Stomach smooth muscle (tissue), 2 donors: ENCODE results near the gene CD81.

ENCODE experiments used
- H3K27ac ChIP-seq: one replicate; pipeline ENCODE4 v1.7.0; 2013; ENCODE audit warnings: mild to moderate bottlenecking, low read length, inconsistent platforms
- H3K27me3 ChIP-seq, 2 donors: one replicate each; pipeline ENCODE4 v1.7.0; 2013; ENCODE audit warnings: low read length in 2 of 2; ENCODE audit not compliant: insufficient read depth in 2 of 2, control insufficient read depth in 1 of 2
- H3K36me3 ChIP-seq, 2 donors: one replicate each; pipeline ENCODE4 v1.7.0; 2013; ENCODE audit warnings: low read length in 2 of 2; ENCODE audit not compliant: control insufficient read depth in 2 of 2, insufficient read depth in 2 of 2
- H3K4me1 ChIP-seq: one replicate; pipeline ENCODE4 v1.7.0; 2013; ENCODE audit warnings: low read length; ENCODE audit not compliant: control insufficient read depth, insufficient read depth
- H3K4me3 ChIP-seq, 2 donors: one replicate each; pipeline ENCODE4 v1.7.0; 2013; ENCODE audit warnings: low read length in 2 of 2
- H3K9ac ChIP-seq, 2 donors: one replicate each; pipeline ENCODE4 v1.7.0; 2013; ENCODE audit warnings: low read length in 2 of 2, mild to moderate bottlenecking in 1 of 2
- H3K9me3 ChIP-seq, 2 donors: one replicate each; pipeline ENCODE4 v1.7.0; 2013; ENCODE audit warnings: low read length in 2 of 2; ENCODE audit not compliant: control insufficient read depth in 2 of 2
- donor health status: healthy.
- donor health status: Pancreatic carcinoma.

The CD81 gene

GRCh38 chr11:2406878-2407410 lies 29.8 kb downstream of the CD81 start:
- no peak overlapping the region for H3K4me3 ChIP-seq
- H3K4me1 ChIP-seq: peaks cover 6% of the 10 kb centered on the region
- no peak overlapping the region for H3K9ac ChIP-seq
- H3K27me3 ChIP-seq: no peaks in the 10 kb centered on the region
- H3K9me3 ChIP-seq: no peaks in the 10 kb centered on the region
- H3K27ac ChIP-seq: no peak overlapping the region
- H3K36me3 ChIP-seq: peaks cover 8 to 16% of the 10 kb centered on the region in 2 donors

DNA sequence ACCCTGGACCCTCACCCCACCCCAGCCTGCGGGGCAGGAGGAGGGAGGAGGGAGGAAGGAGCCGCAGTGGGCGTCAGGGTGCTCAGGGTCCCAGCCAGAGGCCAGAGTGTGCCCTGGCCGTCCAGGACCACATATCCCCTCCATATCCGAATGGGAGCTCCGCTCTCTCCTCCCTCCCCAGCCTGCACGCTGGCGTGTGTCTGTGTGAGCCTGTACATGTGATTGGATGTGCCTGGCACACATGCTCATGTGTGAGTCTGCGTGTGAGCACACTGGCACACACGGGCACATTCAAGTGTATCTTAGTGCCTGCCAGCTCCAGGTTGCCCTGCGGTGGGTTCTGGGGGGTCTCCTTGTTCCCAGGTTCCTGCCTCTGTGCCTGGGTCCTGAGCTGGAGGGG lies 31.6 kb downstream of the CD81 start:
- no peaks in the 10 kb centered on the region for H3K4me1 ChIP-seq
- H3K27ac ChIP-seq: no peak overlapping the region
- H3K9ac ChIP-seq: no peak overlapping the region
- H3K27me3 ChIP-seq: no peaks in the 10 kb centered on the region
- H3K4me3 ChIP-seq: no peak overlapping the region
- peaks cover 1 to 3% of the 10 kb centered on the region in 2 donors for H3K36me3 ChIP-seq
- H3K9me3 ChIP-seq: no peaks in the 10 kb centered on the region

- Histone ChIP-seq H3K27me3 (no peaks in the 10 kb centered on the region), H3K4me1 (no peaks in the 10 kb centered on the region), H3K9ac (no peak overlapping the region), H3K36me3 (no peaks in the 10 kb centered on the region), H3K27ac (no peak overlapping the region), H3K4me3 (no peak overlapping the region), H3K9me3 (no peaks in the 10 kb centered on the region)
Measured at GRCh38 chr11:2409126-2409525, 32.0 kb downstream of the CD81 start.

DNA sequence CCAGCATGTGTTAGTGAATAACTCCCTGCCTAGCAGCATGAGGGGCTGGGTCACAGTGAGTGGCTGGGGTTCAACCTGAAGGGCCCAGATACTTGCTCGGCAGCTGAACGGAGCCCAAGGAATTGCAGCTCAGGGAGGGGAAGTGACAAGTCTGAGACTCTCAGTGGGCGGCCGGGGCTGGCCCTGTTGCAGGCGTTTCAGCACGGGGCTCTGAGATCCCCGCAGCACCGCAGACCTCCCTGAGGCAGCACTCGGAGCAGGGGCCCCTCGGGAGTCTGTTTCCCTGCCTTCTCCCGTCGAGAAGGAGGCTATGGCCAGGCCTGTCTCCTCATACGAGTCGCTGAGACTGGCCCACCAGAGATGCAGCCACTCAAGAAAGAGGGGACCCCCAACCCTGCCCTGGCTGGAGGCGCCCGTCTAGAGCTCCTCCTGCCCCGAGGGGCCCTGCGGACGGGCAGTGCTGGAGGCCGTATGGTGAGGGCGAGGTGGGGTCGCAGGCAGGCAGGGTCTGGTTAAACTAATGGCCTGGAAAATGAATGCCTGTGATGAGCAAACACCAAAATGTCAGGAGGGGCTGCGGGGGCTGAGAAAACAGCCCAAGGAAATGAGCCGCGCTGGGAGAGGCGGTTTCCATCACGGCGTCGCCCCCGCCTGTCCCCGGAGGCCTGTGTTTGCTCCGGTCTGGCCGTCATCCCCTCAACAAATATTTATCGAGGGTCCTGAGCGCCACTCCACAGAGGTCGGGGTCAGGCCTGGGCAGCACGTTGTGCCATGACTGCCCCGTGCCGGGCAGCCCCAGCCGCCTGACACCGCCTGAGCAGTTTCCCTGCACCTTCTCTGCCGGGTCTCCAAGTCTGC lies 32.7 kb downstream of the CD81 start:
- Histone ChIP-seq H3K36me3 (no peaks in the 10 kb centered on the region), H3K27ac (no peak overlapping the region), H3K4me1 (no peaks in the 10 kb centered on the region), H3K9ac (no peak overlapping the region), H3K9me3 (no peaks in the 10 kb centered on the region), H3K4me3 (no peak overlapping the region), H3K27me3 (no peaks in the 10 kb centered on the region)

DNA sequence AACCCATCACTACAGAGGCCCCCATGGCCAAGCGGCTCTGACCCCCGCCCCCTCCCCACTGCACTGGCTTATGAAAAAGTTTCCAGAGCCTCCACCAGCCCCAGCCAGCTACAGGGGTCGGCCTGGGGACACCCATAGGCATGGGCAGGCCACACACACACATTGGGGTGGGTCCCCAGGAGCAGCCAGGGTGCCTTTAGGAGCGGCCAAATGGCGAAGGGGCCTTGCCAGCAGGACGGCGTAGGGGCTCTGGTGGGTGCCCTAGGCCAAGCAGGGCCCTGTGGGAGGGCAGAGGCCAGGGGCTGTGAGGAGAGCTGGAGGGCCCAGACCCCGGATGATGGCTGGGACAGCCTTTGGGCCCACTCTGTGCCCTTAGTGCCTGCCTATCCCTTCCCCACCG lies 33.5 kb downstream of the CD81 start:
- no peak overlapping the region for H3K4me3 ChIP-seq
- H3K27me3 ChIP-seq: no peaks in the 10 kb centered on the region
- H3K27ac ChIP-seq: no peak overlapping the region
- no peaks in the 10 kb centered on the region for H3K9me3 ChIP-seq
- no peaks in the 10 kb centered on the region for H3K36me3 ChIP-seq
- H3K4me1 ChIP-seq: no peaks in the 10 kb centered on the region
- H3K9ac ChIP-seq: no peak overlapping the region

- Histone ChIP-seq H3K27ac (no peak overlapping the region), H3K4me1 (no peaks in the 10 kb centered on the region), H3K9ac (no peak overlapping the region), H3K9me3 (no peaks in the 10 kb centered on the region), H3K36me3 (no peaks in the 10 kb centered on the region), H3K27me3 (no peaks in the 10 kb centered on the region), H3K4me3 (no peak overlapping the region)
Measured at GRCh38 chr11:2411446-2412305, 34.6 kb downstream of the CD81 start.

DNA sequence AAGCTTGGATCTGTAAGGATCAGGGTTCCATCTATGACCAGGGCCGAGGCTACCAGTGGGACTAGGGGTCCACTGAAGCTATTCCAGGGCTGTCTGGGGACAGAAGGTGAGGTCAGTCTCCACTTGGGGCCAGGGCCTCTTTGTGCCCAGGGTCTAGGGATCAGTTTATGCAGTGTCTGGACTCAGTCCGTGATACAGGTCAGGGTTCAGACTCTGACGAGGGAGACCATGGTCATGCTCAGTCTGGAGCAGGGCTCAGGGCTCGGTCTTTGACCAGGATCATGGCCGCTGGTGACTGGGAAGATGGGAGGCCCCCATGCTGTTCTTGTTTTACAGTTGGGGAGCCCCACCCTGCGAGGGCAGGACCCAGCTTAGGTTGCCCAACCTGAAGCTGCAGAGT lies 35.2 kb downstream of the CD81 start:
- no peaks in the 10 kb centered on the region for H3K27me3 ChIP-seq
- H3K36me3 ChIP-seq: no peaks in the 10 kb centered on the region
- no peaks in the 10 kb centered on the region for H3K4me1 ChIP-seq
- no peak overlapping the region for H3K27ac ChIP-seq
- no peak overlapping the region for H3K4me3 ChIP-seq
- no peak overlapping the region for H3K9ac ChIP-seq
- no peaks in the 10 kb centered on the region for H3K9me3 ChIP-seq

DNA sequence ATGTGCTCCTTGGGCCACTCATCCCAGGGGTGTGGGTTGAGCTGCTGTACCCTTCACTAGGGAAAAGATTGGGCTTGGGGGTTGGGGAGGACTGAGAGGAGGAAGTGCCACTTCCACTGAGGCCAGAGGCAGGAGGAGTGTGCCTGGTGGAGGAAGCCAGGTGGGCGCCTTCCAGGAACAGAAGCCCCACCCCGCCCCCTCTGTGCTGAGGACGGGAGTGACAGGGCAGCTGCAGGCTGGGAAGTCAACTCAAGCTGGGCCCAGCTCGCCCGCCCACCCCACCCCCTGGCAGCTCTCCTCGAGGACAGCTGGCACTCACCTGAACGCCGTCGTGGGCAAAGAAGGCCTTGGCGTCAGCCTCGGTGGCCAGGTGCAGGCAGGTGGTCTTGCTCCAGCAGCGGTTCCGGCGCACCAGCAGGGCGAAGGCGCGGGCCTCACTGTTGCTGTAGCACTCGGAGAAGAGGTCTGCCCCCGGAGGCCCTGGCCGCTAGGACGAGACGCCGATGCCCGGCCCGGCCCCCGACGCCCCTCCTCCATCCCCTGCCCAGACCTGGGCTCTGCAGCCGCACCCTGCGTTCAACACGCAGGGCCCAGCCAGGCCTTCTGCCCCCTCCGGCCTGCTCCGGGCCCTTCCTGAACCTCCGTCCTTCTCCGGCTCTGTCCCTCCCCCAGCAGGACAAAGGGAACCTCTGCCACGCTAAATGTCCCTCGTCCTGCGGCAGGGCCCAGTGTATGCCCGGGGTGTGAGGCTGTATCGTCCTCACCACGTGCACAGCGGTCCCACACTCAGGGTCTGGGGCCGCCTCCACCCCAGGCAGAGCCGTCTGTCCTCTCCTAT lies 36.9 kb downstream of the CD81 start:
- H3K27me3 ChIP-seq: no peaks in the 10 kb centered on the region
- no peaks in the 10 kb centered on the region for H3K9me3 ChIP-seq
- H3K36me3 ChIP-seq: no peaks in the 10 kb centered on the region
- H3K4me1 ChIP-seq: no peaks in the 10 kb centered on the region
- H3K27ac ChIP-seq: no peak overlapping the region
- no peak overlapping the region for H3K4me3 ChIP-seq
- no peak overlapping the region for H3K9ac ChIP-seq

- H3K4me3 ChIP-seq: no peak overlapping the region
- no peaks in the 10 kb centered on the region for H3K27me3 ChIP-seq
- H3K36me3 ChIP-seq: no peaks in the 10 kb centered on the region
- H3K27ac ChIP-seq: no peak overlapping the region
- H3K9me3 ChIP-seq: no peaks in the 10 kb centered on the region
- no peaks in the 10 kb centered on the region for H3K4me1 ChIP-seq
- no peak overlapping the region for H3K9ac ChIP-seq
Measured at GRCh38 chr11:2414616-2415015, 37.5 kb downstream of the CD81 start.

- Histone ChIP-seq H3K27me3 (no peaks in the 10 kb centered on the region), H3K9me3 (no peaks in the 10 kb centered on the region), H3K4me1 (peaks cover 5% of the 10 kb centered on the region), H3K9ac (no peak overlapping the region), H3K27ac (no peak overlapping the region), H3K36me3 (no peaks in the 10 kb centered on the region), H3K4me3 (no peak overlapping the region)
Measured at GRCh38 chr11:2415171-2415570, 38.1 kb downstream of the CD81 start.
